Stimulated activated CD8-positive, alpha-beta memory T cell treated with anti-CD3 and anti-CD28 coated beads, Interleukin-4, amount 100 ng/mL, for 48 hours (primary cell): Measurements from ENCODE around the gene OS9.
"Not testable (repeated sequence)": the region's sequence is repeated elsewhere in the genome, so short reads cannot be mapped to it uniquely, and the experiment has no call there.

ENCODE experiments used
- DNase-seq: peaks from one replicate; pipeline ENCODE4 v3.0.0-alpha.2; 2020

The OS9 gene

GRCh38 chr12:57693659-57694458 lies at the start of gene OS9:
Gene OS9 (plus strand): TSS chr12:57694132. CDS start chr12:57694162, 30 bp downstream.
- peak; percentile 94 for DNase-seq

GRCh38 chr12:57645990-57646658 lies 47.8 kb upstream of the OS9 start:
- not testable (repeated sequence) for DNase-seq

- not testable (repeated sequence) for DNase-seq
These were observed 47.3 kb upstream of the OS9 start for GRCh38 chr12:57646659-57647049.

- no peak for DNase-seq
These were observed 39.9 kb upstream of the OS9 start for GRCh38 chr12:57654042-57654441.

GRCh38 chr12:57655541-57656240 lies 38.2 kb upstream of the OS9 start:
- DNase-seq, result no peak

- not testable (repeated sequence) for DNase-seq
These were observed 37.5 kb upstream of the OS9 start for GRCh38 chr12:57656408-57656807.

GRCh38 chr12:57657744-57658143 lies 36.2 kb upstream of the OS9 start:
- no peak for DNase-seq

GRCh38 chr12:57658890-57659289 lies 35.0 kb upstream of the OS9 start:
- no peak for DNase-seq

GRCh38 chr12:57661376-57661775 lies 32.6 kb upstream of the OS9 start:
- DNase-seq, result no peak

- DNase-seq, result not testable (repeated sequence)
These were observed 28.7 kb upstream of the OS9 start for GRCh38 chr12:57665066-57665820.

GRCh38 chr12:57666897-57667296 lies 27.0 kb upstream of the OS9 start:
- no peak for DNase-seq

GRCh38 chr12:57669691-57670090 lies 24.2 kb upstream of the OS9 start:
- DNase-seq, result not testable (repeated sequence)

GRCh38 chr12:57671811-57672210 lies 22.1 kb upstream of the OS9 start:
- DNase-seq, result not testable (repeated sequence)

- no peak for DNase-seq
These were observed 21.1 kb upstream of the OS9 start for GRCh38 chr12:57672801-57673200.

GRCh38 chr12:57674691-57675090 lies 19.2 kb upstream of the OS9 start:
- DNase-seq, result no peak

GRCh38 chr12:57677947-57678346 lies 16.0 kb upstream of the OS9 start:
- DNase-seq, result not testable (repeated sequence)

GRCh38 chr12:57679697-57680096 lies 14.2 kb upstream of the OS9 start:
- DNase-seq, result no peak

- DNase-seq, result no peak
These were observed 6.1 kb upstream of the OS9 start for GRCh38 chr12:57687862-57688261.

GRCh38 chr12:57688931-57689330 lies 5.0 kb upstream of the OS9 start:
- no peak for DNase-seq

GRCh38 chr12:57692500-57692899 lies 1.4 kb upstream of the OS9 start:
- DNase-seq, result no peak

- DNase-seq, result no peak
These were observed 644 bp upstream of the OS9 start for GRCh38 chr12:57693317-57693658.

GRCh38 chr12:57694459-57695019 lies 607 bp downstream of the OS9 start:
- no peak for DNase-seq
